Measurements from ENCODE around the gene CLEC1A.

CLEC1A gene

GRCh38 chr12:10098791-10099190 lies at the start of gene CLEC1A:
Gene CLEC1A (minus strand): TSS chr12:10098985. CDS start chr12:10098922, 63 bp downstream.
- no peak for TF ChIP-seq ZFX (IDR thresholded peaks at IDR 0.05; ENCODE audit: borderline replicate concordance)
- TF ChIP-seq CTCF (IDR thresholded peaks at IDR 0.05), result no peak
- H3K27ac ChIP-seq, result no peak within 1 kb of the TSS

- no peak overlapping the region for H3K27ac ChIP-seq
- TF ChIP-seq CTCF (IDR thresholded peaks at IDR 0.05) (no peak), ZFX (IDR thresholded peaks at IDR 0.05; ENCODE audit: borderline replicate concordance) (no peak)
These were observed 49.1 kb upstream of the CLEC1A start for GRCh38 chr12:10147714-10148403.

- no peak for TF ChIP-seq ZFX (IDR thresholded peaks at IDR 0.05; ENCODE audit: borderline replicate concordance)
- TF ChIP-seq CTCF (IDR thresholded peaks at IDR 0.05), result no peak
- H3K27ac ChIP-seq, result no peak overlapping the region
These were observed 44.3 kb upstream of the CLEC1A start for GRCh38 chr12:10142976-10143589.

GRCh38 chr12:10140001-10140400 lies 41.2 kb upstream of the CLEC1A start:
- H3K27ac ChIP-seq, result no peak overlapping the region
- no peak for TF ChIP-seq ZFX (IDR thresholded peaks at IDR 0.05; ENCODE audit: borderline replicate concordance)
- TF ChIP-seq CTCF (IDR thresholded peaks at IDR 0.05), result peak; percentile 81

- no peak overlapping the region for H3K27ac ChIP-seq
- TF ChIP-seq ZFX (IDR thresholded peaks at IDR 0.05; ENCODE audit: borderline replicate concordance) (no peak), CTCF (IDR thresholded peaks at IDR 0.05) (no peak)
These were observed 37.9 kb upstream of the CLEC1A start for GRCh38 chr12:10136637-10137205.

GRCh38 chr12:10135126-10135525 lies 36.3 kb upstream of the CLEC1A start:
- no peak overlapping the region for H3K27ac ChIP-seq
- TF ChIP-seq ZFX (IDR thresholded peaks at IDR 0.05; ENCODE audit: borderline replicate concordance), result no peak
- no peak for TF ChIP-seq CTCF (IDR thresholded peaks at IDR 0.05)

GRCh38 chr12:10132850-10133370 lies 34.1 kb upstream of the CLEC1A start:
- TF ChIP-seq CTCF (IDR thresholded peaks at IDR 0.05) (no peak), ZFX (IDR thresholded peaks at IDR 0.05; ENCODE audit: borderline replicate concordance) (no peak)
- H3K27ac ChIP-seq, result no peak overlapping the region
